ENCODE measurements around the gene FXYD6.

GRCh38 chr11:117874253-117874909 lies 2.1 kb downstream of the FXYD6 start:
- TF ChIP-seq CTCF (IDR thresholded peaks at IDR 0.05; ENCODE audit: insufficient read depth, low read length) (no peak), POLR2AphosphoS5 (IDR thresholded peaks at IDR 0.05; ENCODE audit: low read depth) (no peak)
